ENCODE results near the gene MDM1.

- TF ChIP-seq NFE2L2 (IDR thresholded peaks at IDR 0.05; ENCODE audit: low read length) (no peak), ELF1 (CRISPR knock-in tag; IDR thresholded peaks at IDR 0.05) (no peak), CTCF (CRISPR knock-in tag; IDR thresholded peaks at IDR 0.05) (no peak), KDM5A (IDR thresholded peaks at IDR 0.05; ENCODE audit: borderline replicate concordance, low read length) (no peak), ZSCAN12 (CRISPR knock-in tag; IDR thresholded peaks at IDR 0.05) (no peak), TARDBP (CRISPR knock-in tag; IDR thresholded peaks at IDR 0.05) (no peak)
Measured at GRCh38 chr12:68374307-68374982, 42.3 kb upstream of the MDM1 start.
